Prostate gland (tissue), 2 donors: ENCODE results near the gene CTNNA2.

Experiments used
- POLR2A ChIP-seq: fragments of 450-650 bp; IDR thresholded peaks from one replicate; pipeline ENCODE4 v1.6.1; 2016; ENCODE audit warnings: antibody characterized with exemption, mild to moderate bottlenecking
- POLR2AphosphoS5 ChIP-seq: sonication (generic); formaldehyde crosslinking; IDR thresholded peaks from one replicate; pipeline ENCODE4 v1.6.1; 2017; ENCODE audit warnings: antibody characterized with exemption
- TF ChIP-seq, protein P1 (sequence below), 4 experiments: fragments of 200-600 bp in 2 of 4; fragments of 450-650 bp in 2 of 4; sonication (generic) in 2 of 4; IDR thresholded peaks; 1 replicate in 3 of 4; 2 replicates in 1 of 4; pipeline ENCODE4 v1.5.1; 2016 to 2019; ENCODE audit warnings: antibody characterized with exemption in 4 of 4, mild to moderate bottlenecking in 2 of 4, moderate library complexity in 2 of 4

DNA sequence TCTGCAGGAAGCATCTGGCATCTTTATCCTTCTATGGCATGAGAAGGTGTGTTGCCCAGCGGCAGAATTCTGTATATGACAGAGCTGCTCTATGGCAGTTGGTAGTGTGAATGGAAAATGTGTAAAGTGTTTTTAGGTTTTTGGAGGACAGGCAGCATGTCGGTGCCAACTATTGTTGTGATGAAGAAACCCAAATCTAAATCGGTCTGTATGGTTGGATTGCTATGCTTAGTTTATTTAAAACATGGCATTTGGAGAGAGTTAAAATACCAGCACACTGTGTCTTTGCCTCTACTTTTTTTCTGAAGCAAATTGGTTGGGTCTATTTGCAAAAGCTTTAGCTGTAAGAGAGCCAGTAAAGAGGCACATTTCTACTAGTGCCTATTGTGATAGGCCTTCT is 136.7 kb downstream of the CTNNA2 start:
- TF ChIP-seq POLR2A (no peak), POLR2AphosphoS5 (no peak)
- TF ChIP-seq, protein P1, sequence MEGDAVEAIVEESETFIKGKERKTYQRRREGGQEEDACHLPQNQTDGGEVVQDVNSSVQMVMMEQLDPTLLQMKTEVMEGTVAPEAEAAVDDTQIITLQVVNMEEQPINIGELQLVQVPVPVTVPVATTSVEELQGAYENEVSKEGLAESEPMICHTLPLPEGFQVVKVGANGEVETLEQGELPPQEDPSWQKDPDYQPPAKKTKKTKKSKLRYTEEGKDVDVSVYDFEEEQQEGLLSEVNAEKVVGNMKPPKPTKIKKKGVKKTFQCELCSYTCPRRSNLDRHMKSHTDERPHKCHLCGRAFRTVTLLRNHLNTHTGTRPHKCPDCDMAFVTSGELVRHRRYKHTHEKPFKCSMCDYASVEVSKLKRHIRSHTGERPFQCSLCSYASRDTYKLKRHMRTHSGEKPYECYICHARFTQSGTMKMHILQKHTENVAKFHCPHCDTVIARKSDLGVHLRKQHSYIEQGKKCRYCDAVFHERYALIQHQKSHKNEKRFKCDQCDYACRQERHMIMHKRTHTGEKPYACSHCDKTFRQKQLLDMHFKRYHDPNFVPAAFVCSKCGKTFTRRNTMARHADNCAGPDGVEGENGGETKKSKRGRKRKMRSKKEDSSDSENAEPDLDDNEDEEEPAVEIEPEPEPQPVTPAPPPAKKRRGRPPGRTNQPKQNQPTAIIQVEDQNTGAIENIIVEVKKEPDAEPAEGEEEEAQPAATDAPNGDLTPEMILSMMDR (IDR thresholded peaks at IDR 0.05): no peak
